GM18909 (cell line): ENCODE measurements around the gene KIAA1217.
"Not testable (repeated sequence)": the region's sequence is repeated elsewhere in the genome, so short reads cannot be mapped to it uniquely, and the experiment has no call there.

Source experiments
- ATAC-seq: cut with Tn5 transposase; IDR thresholded peaks from one replicate; pipeline ENCODE4 v1.9.1; 2021; ENCODE audit warnings: mild to moderate bottlenecking; ENCODE audit not compliant: unreplicated experiment, poor library complexity

Gene KIAA1217

GRCh38 chr10:24324651-24325050 lies 115.7 kb downstream of the KIAA1217 start:
- ATAC-seq: no peak

- ATAC-seq: no peak
Measured at GRCh38 chr10:24331457-24331856, 122.5 kb downstream of the KIAA1217 start.

- ATAC-seq: no peak
Measured at GRCh38 chr10:24333736-24334135, 124.8 kb downstream of the KIAA1217 start.

GRCh38 chr10:24334279-24334939 lies 125.5 kb downstream of the KIAA1217 start:
- ATAC-seq: no peak

- not testable (repeated sequence) for ATAC-seq
Measured at GRCh38 chr10:24337723-24338122, 128.8 kb downstream of the KIAA1217 start.

GRCh38 chr10:24339387-24339786 lies 130.4 kb downstream of the KIAA1217 start:
- no peak for ATAC-seq

GRCh38 chr10:24340446-24340845 lies 131.5 kb downstream of the KIAA1217 start:
- no peak for ATAC-seq

- ATAC-seq: no peak
Measured at GRCh38 chr10:24340883-24341282, 131.9 kb downstream of the KIAA1217 start.

- ATAC-seq: no peak
Measured at GRCh38 chr10:24341371-24341770, 132.4 kb downstream of the KIAA1217 start.

GRCh38 chr10:24341897-24342296 lies 133.0 kb downstream of the KIAA1217 start:
- no peak for ATAC-seq

GRCh38 chr10:24343686-24344085 lies 134.7 kb downstream of the KIAA1217 start:
- ATAC-seq: no peak

- ATAC-seq: no peak
Measured at GRCh38 chr10:24344279-24344678, 135.3 kb downstream of the KIAA1217 start.

- no peak for ATAC-seq
Measured at GRCh38 chr10:24344695-24345463, 135.9 kb downstream of the KIAA1217 start.

GRCh38 chr10:24346877-24347519 lies 138.1 kb downstream of the KIAA1217 start:
- ATAC-seq: no peak

- no peak for ATAC-seq
Measured at GRCh38 chr10:24349379-24350001, 140.6 kb downstream of the KIAA1217 start.

- ATAC-seq: no peak
Measured at GRCh38 chr10:24350070-24350921, 141.4 kb downstream of the KIAA1217 start.

- ATAC-seq: not testable (repeated sequence)
Measured at GRCh38 chr10:24350922-24351225, 141.9 kb downstream of the KIAA1217 start.

GRCh38 chr10:24351961-24352360 lies 143.0 kb downstream of the KIAA1217 start:
- ATAC-seq: no peak

GRCh38 chr10:24352399-24352798 lies 143.5 kb downstream of the KIAA1217 start:
- no peak for ATAC-seq

- no peak for ATAC-seq
Measured at GRCh38 chr10:24353319-24353718, 144.4 kb downstream of the KIAA1217 start.
